Mucosa of descending colon (tissue), 3 donors: Measurements from ENCODE around the gene DNAJC3. TPM values are rescaled to one million over a fixed set of nuclear protein-coding genes. Genes with fewer than 3 reads are reported as not detected.
A peak's percentile ranks its signal among the peaks of the same experiment; 100 is the strongest.
"Not testable (repeated sequence)": the region's sequence is repeated elsewhere in the genome, so short reads cannot be mapped to it uniquely, and the experiment has no call there.

Experiments
- ATAC-seq: fragments of 200-7000 bp; cut with Tn5 transposase; one replicate; pipeline ENCODE4 v1.9.1; 2020; ENCODE audit warnings: mild to moderate bottlenecking, moderate library complexity
- DNase-seq, 3 donors: peaks; one replicate each; pipeline ENCODE4 v3.0.0-alpha.2; 2020
- H3K36me3 ChIP-seq: fragments of 200-600 bp; one replicate; pipeline ENCODE4 v1.8.0; 2021; ENCODE audit warnings: low read depth, mild to moderate bottlenecking
- H3K4me1 ChIP-seq: fragments of 200-600 bp; one replicate; pipeline ENCODE4 v1.8.0; 2021; ENCODE audit warnings: low read depth, mild to moderate bottlenecking
- H3K4me3 ChIP-seq: fragments of 200-600 bp; one replicate; pipeline ENCODE4 v1.8.0; 2021; ENCODE audit warnings: mild to moderate bottlenecking
- H3K9me3 ChIP-seq: fragments of 200-600 bp; one replicate; pipeline ENCODE4 v1.8.0; 2021; ENCODE audit warnings: mild to moderate bottlenecking
- CTCF ChIP-seq: fragments of 200-600 bp; IDR thresholded peaks from one replicate; pipeline ENCODE4 v1.8.0; 2022; ENCODE audit warnings: antibody characterized with exemption, mild to moderate bottlenecking
- intact Hi-C, 2 donors: fragments of 100-400 bp; cut with DNase I in 1 of 2; cut with micrococcal nuclease in 1 of 2; formaldehyde crosslinking; loops; one replicate each; pipeline versions ENCODE4 v1.11.0 to v1.11.1; 2022; cut with DNase I, micrococcal nuclease
- total RNA-seq, 3 donors: library from RNA; stranded (reverse); fragmentation: NEBNext Ultra II Directional in 2 of 3; extraction: Animal tissue kit (Norgen Biotek cat#: 25700) in 2 of 3; gene quantifications; one replicate each; pipeline versions ENCODE4 v1.2.1 to v1.2.4, GENCODE V29; 2021 to 2023
- donor health status: DM: no; HTN: no; CAD: no; lungs with moderate emphysema.
- donor health status: DM: no; HTN: no; CAD: no.
- donor health status: DM: no; HTN: yes; CAD: no.

Gene DNAJC3
- total RNA-seq, 3 donors from 2014 or later = 48.6 to 60.5 (median 55.2) TPM

GRCh38 chr13:95676105-95676761, 706 bp upstream of the DNAJC3 start:
- no peak for TF ChIP-seq CTCF
- peak overlapping the region; percentile 95 for H3K4me3 ChIP-seq
- H3K9me3 ChIP-seq = peaks cover 10% of the 10 kb centered on the region
- DNase-seq (peak in 2 of 3 donors; percentile 36 to 40), ATAC-seq (peak; percentile 18)
- H3K36me3 ChIP-seq = no peaks in the 10 kb centered on the region
- intact Hi-C loops = no loop called here
- H3K4me1 ChIP-seq = peaks cover 21% of the 10 kb centered on the region

GRCh38 chr13:95677564-95678266, 776 bp downstream of the DNAJC3 start:
- intact Hi-C loops = no loop called here
- no peak for TF ChIP-seq CTCF
- Histone ChIP-seq H3K4me1 (peaks cover 21% of the 10 kb centered on the region), H3K9me3 (no peaks in the 10 kb centered on the region), H3K4me3 (peak overlapping the region; percentile 95), H3K36me3 (no peaks in the 10 kb centered on the region)
- no peak for ATAC-seq
- peak in 1 of 3 donors; percentile 29 for DNase-seq

GRCh38 chr13:95678967-95679366, 2.0 kb downstream of the DNAJC3 start:
- intact Hi-C loops = no loop called here
- no peak overlapping the region for H3K4me3 ChIP-seq
- H3K9me3 ChIP-seq = no peaks in the 10 kb centered on the region
- no peak for TF ChIP-seq CTCF
- no peak for DNase-seq
- ATAC-seq = no peak
- H3K36me3 ChIP-seq = no peaks in the 10 kb centered on the region
- peaks cover 23% of the 10 kb centered on the region for H3K4me1 ChIP-seq

GRCh38 chr13:95679722-95680121, 2.8 kb downstream of the DNAJC3 start:
- no peak for TF ChIP-seq CTCF
- H3K4me3 ChIP-seq = no peak overlapping the region

GRCh38 chr13:95684418-95684817, 7.5 kb downstream of the DNAJC3 start:
- peak; percentile 28 for ATAC-seq
- peaks cover 18% of the 10 kb centered on the region for H3K4me1 ChIP-seq

More at GRCh38 chr13:95679722-95680121, 2.8 kb downstream of the DNAJC3 start:
- Histone ChIP-seq H3K36me3 (no peaks in the 10 kb centered on the region), H3K9me3 (no peaks in the 10 kb centered on the region), H3K4me1 (peaks cover 29% of the 10 kb centered on the region)
- ATAC-seq (no peak), DNase-seq (no peak)
- intact Hi-C loops = no loop called here

GRCh38 chr13:95684960-95685359, 8.0 kb downstream of the DNAJC3 start:
- H3K4me3 ChIP-seq, H3K36me3 ChIP-seq, intact Hi-C loops, H3K9me3 ChIP-seq, DNase-seq: not testable (repeated sequence)
- peaks cover 15% of the 10 kb centered on the region for H3K4me1 ChIP-seq
- peak; percentile 61 for ATAC-seq

More at GRCh38 chr13:95684418-95684817, 7.5 kb downstream of the DNAJC3 start:
- Histone ChIP-seq H3K4me3 (no peak overlapping the region), H3K9me3 (no peaks in the 10 kb centered on the region), H3K36me3 (no peaks in the 10 kb centered on the region)
- no peak for TF ChIP-seq CTCF
- DNase-seq = no peak
- intact Hi-C loops = no loop called here
